Endothelial cell of umbilical vein (primary cell): ENCODE measurements around the gene PDLIM5. TPM values are rescaled to one million over a fixed set of nuclear protein-coding genes. Genes with fewer than 3 reads are reported as not detected.

ENCODE experiments used
- BruUV-seq: library from RNA; stranded (reverse); fragments of 400-500 nt; replicated peaks from 2 replicates; lab custom pipeline; 2021; lab: Mats Ljungman, UMichigan
- CTCF ChIA-PET: fragments of 300-600, 350-600 bp; sonication (Branson Sonifier 250); formaldehyde crosslinking; loops from one replicate; lab custom pipeline; 2021; ENCODE audit warnings: antibody characterized with exemption, inconsistent platforms; lab: Charles Lee
- POLR2A ChIA-PET: fragments of 300-600, 350-600 bp; sonication (Branson Sonifier 250); formaldehyde crosslinking; loops from one replicate; lab custom pipeline; 2021; ENCODE audit warnings: antibody characterized with exemption, inconsistent platforms; lab: Charles Lee
- DNase-seq: peaks from one replicate; pipeline ENCODE4 v3.0.0-alpha.2; 2011; ENCODE audit warnings: low read depth, low spot score
- FAIRE-seq: peaks from 2 replicates; lab custom pipeline; 2011; peaks lifted over from hg19 to GRCh38; lab: Jason Lieb, UNC
- H2AFZ ChIP-seq: 2 replicates; pipeline ENCODE4 v1.6.0; 2012; ENCODE audit warnings: low read depth, low read length, control low read depth, inconsistent platforms
- H3K27ac ChIP-seq: 2 replicates; pipeline ENCODE4 v1.5.1; 2011; ENCODE audit warnings: low read depth, mild to moderate bottlenecking, control low read depth, low read length, moderate library complexity; ENCODE audit not compliant: insufficient read depth
- H3K27me3 ChIP-seq, 2 experiments: 2 replicates each; pipeline versions ENCODE4 v1.6.0 to v1.6.1; 2011; ENCODE audit warnings: low read length in 2 of 2, mixed read lengths in 1 of 2; ENCODE audit not compliant: control insufficient read depth in 2 of 2, insufficient read depth in 2 of 2
- H3K36me3 ChIP-seq, 2 experiments: 2 replicates in 1 of 2; 3 replicates in 1 of 2; pipeline ENCODE4 v1.5.1; 2011; ENCODE audit warnings: low read length in 2 of 2, mild to moderate bottlenecking in 1 of 2, moderate library complexity in 1 of 2; ENCODE audit not compliant: control insufficient read depth in 2 of 2, insufficient read depth in 2 of 2; ENCODE audit errors: extremely low read depth in 1 of 2
- H3K4me1 ChIP-seq: 3 replicates; pipeline ENCODE4 v1.5.1; 2011; ENCODE audit warnings: mild to moderate bottlenecking, low read length; ENCODE audit not compliant: control insufficient read depth, insufficient read depth; ENCODE audit errors: extremely low read depth
- H3K4me2 ChIP-seq: 2 replicates; pipeline ENCODE4 v1.6.1; 2011; ENCODE audit warnings: low read length, control low read depth, mixed read lengths; ENCODE audit not compliant: insufficient read depth
- H3K4me3 ChIP-seq, 3 experiments: fragments of 200-600 bp in 1 of 3; sonication (generic), shearing (Covaris generic) in 1 of 3; replicated peaks in 1 of 3; 2 replicates each; pipeline ENCODE4 v1.5.1; 2011 to 2016; ENCODE audit warnings: control low read depth in 3 of 3, low read length in 3 of 3, mild to moderate bottlenecking in 2 of 3, inconsistent platforms in 1 of 3, low read depth in 1 of 3, moderate library complexity in 1 of 3; ENCODE audit not compliant: insufficient read depth in 1 of 3
- H3K79me2 ChIP-seq: 2 replicates; pipeline ENCODE4 v1.6.0; 2012; ENCODE audit warnings: low read length, inconsistent platforms; ENCODE audit not compliant: control insufficient read depth, insufficient read depth
- H3K9ac ChIP-seq: replicated peaks from 2 replicates; pipeline ENCODE3; 2011; ENCODE audit warnings: low read length, control low read depth; ENCODE audit not compliant: insufficient read depth; ENCODE audit errors: extremely low read depth
- H3K9me1 ChIP-seq: replicated peaks from 3 replicates; pipeline ENCODE4 v1.6.0; 2011; ENCODE audit warnings: mild to moderate bottlenecking, low read length; ENCODE audit not compliant: control insufficient read depth, insufficient read depth; ENCODE audit errors: extremely low read depth
- H3K9me3 ChIP-seq: replicated peaks from 2 replicates; pipeline ENCODE4 v1.5.1; 2012; ENCODE audit warnings: low read length, inconsistent platforms; ENCODE audit not compliant: control insufficient read depth, insufficient read depth
- H4K20me1 ChIP-seq: replicated peaks from 2 replicates; pipeline ENCODE3; 2011; ENCODE audit warnings: mild to moderate bottlenecking, low read length; ENCODE audit not compliant: control insufficient read depth, insufficient read depth; ENCODE audit errors: extremely low read depth
- EZH2 ChIP-seq: IDR thresholded peaks from 2 replicates; pipeline ENCODE4 v1.6.1; 2012; ENCODE audit warnings: borderline replicate concordance, low read depth, mild to moderate bottlenecking, moderate library complexity, low read length, inconsistent platforms; ENCODE audit not compliant: severe bottlenecking
- FOS ChIP-seq: IDR thresholded peaks from 2 replicates; pipeline ENCODE4 v1.6.1; 2011; ENCODE audit warnings: mild to moderate bottlenecking, low read length, moderate library complexity, borderline replicate concordance; ENCODE audit not compliant: insufficient read depth
- GATA2 ChIP-seq: IDR thresholded peaks from 2 replicates; pipeline ENCODE4 v1.7.0; 2011; ENCODE audit warnings: low read depth, mild to moderate bottlenecking, moderate library complexity, mixed read lengths, low read length; ENCODE audit not compliant: insufficient read length, insufficient read depth
- JUN ChIP-seq: IDR thresholded peaks from 2 replicates; pipeline ENCODE4 v1.6.1; 2011; ENCODE audit warnings: borderline replicate concordance, low read depth; ENCODE audit not compliant: insufficient read length, insufficient read depth
- MYC ChIP-seq: IDR thresholded peaks from one replicate; pipeline ENCODE4 v1.6.1; 2011; ENCODE audit warnings: mild to moderate bottlenecking, low read depth, low read length
- POLR2A ChIP-seq: IDR thresholded peaks from 2 replicates; pipeline ENCODE4 v1.6.1; 2012; ENCODE audit warnings: low read depth, mild to moderate bottlenecking, control low read depth, low read length
- POLR2AphosphoS5 ChIP-seq: IDR thresholded peaks from 2 replicates; pipeline ENCODE4 v1.6.1; 2012; ENCODE audit warnings: low read depth, mild to moderate bottlenecking, control low read depth, low read length, moderate library complexity; ENCODE audit not compliant: insufficient read depth
- dilution Hi-C: fragments of 300-500 bp; cut with MboI; formaldehyde crosslinking; loops from one replicate; pipeline ENCODE4 v1.15.0; 2019; ENCODE audit warnings: low sequenced_read_pairs; ENCODE audit not compliant: extremely low pct_ligation_motif_present
- intact Hi-C: fragments of 100-400 bp; cut with micrococcal nuclease; formaldehyde crosslinking; loops from one replicate; pipeline ENCODE4 v1.10.0; 2022
- polyA plus RNA-seq, 4 experiments: library from polyadenylated mRNA; depleted of rRNA in 3 of 4; stranded (reverse) in 3 of 4; unstranded in 1 of 4; fragments of >200 nt; gene quantifications; 2 replicates each; pipeline versions ENCODE4 v1.2.1 to v1.2.3, GENCODE V29; 2011 to 2012; ENCODE audit warnings: missing spikeins in 1 of 4
- total RNA-seq: library from RNA; stranded (reverse); gene quantifications from 2 replicates; pipeline ENCODE4 v1.2.3, GENCODE V29; 2021
- TF ChIP-seq, protein P1 (sequence below): IDR thresholded peaks from 2 replicates; pipeline ENCODE4 v1.6.1; 2011; ENCODE audit not compliant: insufficient read depth, insufficient read length
- TF ChIP-seq, protein P2 (sequence below), 2 donors: IDR thresholded peaks; 1 replicate in 1 of 2; 2 replicates in 1 of 2; pipeline ENCODE4 v1.5.1; 2011; ENCODE audit warnings: low read length in 2 of 2, mild to moderate bottlenecking in 2 of 2, moderate library complexity in 2 of 2, control low read depth in 1 of 2, inconsistent platforms in 1 of 2, low read depth in 1 of 2; ENCODE audit not compliant: insufficient read depth in 1 of 2; ENCODE audit errors: extremely low read depth in 1 of 2

Gene PDLIM5
- total and polyA plus RNA-seq, 2 donors (not counting 3 experiments of a cell fraction or from before 2014, with no cell fraction given): 243 to 310 TPM

DNA sequence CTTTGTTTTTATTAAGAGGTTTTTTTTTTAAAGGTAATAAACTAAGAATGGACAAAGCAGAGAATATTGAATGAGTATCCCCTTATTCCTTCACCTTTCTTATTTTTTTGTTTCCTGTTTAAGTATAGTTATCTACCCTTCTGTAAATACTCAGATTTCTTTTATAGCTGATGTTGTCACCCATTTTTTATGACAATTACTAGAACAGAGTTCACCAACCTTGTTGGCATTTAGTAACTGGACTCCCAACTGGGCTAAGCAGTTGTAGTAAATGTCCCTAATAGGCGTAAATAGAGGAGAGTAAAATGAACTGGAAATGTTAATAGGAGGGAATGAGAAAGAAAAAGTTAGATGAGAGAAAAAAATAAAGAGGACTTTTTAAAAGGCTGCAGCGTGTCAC lies 9.8 kb downstream of the PDLIM5 start:
- CTCF ChIA-PET: interaction anchor here (1.5 kb wide), 1 partner anchor 12 kb away, joined by 3 read pairs; no protein-coding TSS in a partner anchor

More for the DNA sequence above, 9.8 kb downstream of the PDLIM5 start:
- BruUV-seq: no TSS peak
- Histone ChIP-seq H3K36me3 (peaks cover 0 to 3% of the 10 kb centered on the region in 2 experiments), H3K9me1 (no peaks in the 10 kb centered on the region), H3K27me3 (no peaks in the 10 kb centered on the region), H3K9me3 (no peaks in the 10 kb centered on the region), H3K27ac (no peak overlapping the region), H3K9ac (no peak overlapping the region), H3K79me2 (peaks cover 100% of the 10 kb centered on the region), H3K4me2 (no peak overlapping the region), H3K4me3 (no peak overlapping the region), H4K20me1 (no peaks in the 10 kb centered on the region), H3K4me1 (peaks cover 23% of the 10 kb centered on the region), H2AFZ (no peak overlapping the region)
- POLR2A ChIA-PET: no interaction called here
- FAIRE-seq (no peak), DNase-seq (no peak)
- TF ChIP-seq POLR2A (no peak), FOS (no peak), EZH2 (no peak), MYC (no peak), POLR2AphosphoS5 (no peak), GATA2 (no peak), JUN (no peak)
- TF ChIP-seq, protein P1, sequence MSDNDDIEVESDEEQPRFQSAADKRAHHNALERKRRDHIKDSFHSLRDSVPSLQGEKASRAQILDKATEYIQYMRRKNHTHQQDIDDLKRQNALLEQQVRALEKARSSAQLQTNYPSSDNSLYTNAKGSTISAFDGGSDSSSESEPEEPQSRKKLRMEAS: no peak
- TF ChIP-seq, protein P2, sequence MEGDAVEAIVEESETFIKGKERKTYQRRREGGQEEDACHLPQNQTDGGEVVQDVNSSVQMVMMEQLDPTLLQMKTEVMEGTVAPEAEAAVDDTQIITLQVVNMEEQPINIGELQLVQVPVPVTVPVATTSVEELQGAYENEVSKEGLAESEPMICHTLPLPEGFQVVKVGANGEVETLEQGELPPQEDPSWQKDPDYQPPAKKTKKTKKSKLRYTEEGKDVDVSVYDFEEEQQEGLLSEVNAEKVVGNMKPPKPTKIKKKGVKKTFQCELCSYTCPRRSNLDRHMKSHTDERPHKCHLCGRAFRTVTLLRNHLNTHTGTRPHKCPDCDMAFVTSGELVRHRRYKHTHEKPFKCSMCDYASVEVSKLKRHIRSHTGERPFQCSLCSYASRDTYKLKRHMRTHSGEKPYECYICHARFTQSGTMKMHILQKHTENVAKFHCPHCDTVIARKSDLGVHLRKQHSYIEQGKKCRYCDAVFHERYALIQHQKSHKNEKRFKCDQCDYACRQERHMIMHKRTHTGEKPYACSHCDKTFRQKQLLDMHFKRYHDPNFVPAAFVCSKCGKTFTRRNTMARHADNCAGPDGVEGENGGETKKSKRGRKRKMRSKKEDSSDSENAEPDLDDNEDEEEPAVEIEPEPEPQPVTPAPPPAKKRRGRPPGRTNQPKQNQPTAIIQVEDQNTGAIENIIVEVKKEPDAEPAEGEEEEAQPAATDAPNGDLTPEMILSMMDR (IDR thresholded peaks at IDR 0.05; ENCODE audit: extremely low read depth in 1 of 2, insufficient read depth in 1 of 2, low read depth in 1 of 2, low read length in 2 of 2): no peak
- intact Hi-C loops (loop anchor here (2.0 kb wide), 1 partner anchor 25 kb away; no protein-coding TSS in a partner anchor), dilution Hi-C loops (no loop called here)
